Effector memory CD8-positive, alpha-beta T cell (primary cell): ENCODE results near the gene CAMTA1.

Experiments
- ATAC-seq: fragments of 150-1000 bp; cut with Tn5 transposase; replicated peaks from 2 replicates; pipeline ENCODE4 v1.10.0; 2021; ENCODE audit warnings: mild to moderate bottlenecking, moderate library complexity
- DNase-seq, 3 experiments: peaks; one replicate each; pipeline ENCODE4 v3.0.0; 2021
- H3K27ac Mint-ChIP-seq, 2 donors: one replicate each; pipeline ENCODE4 v1.8.0; 2022; ENCODE audit warnings: mild to moderate bottlenecking in 2 of 2, mixed read lengths in 2 of 2, moderate library complexity in 2 of 2
- H3K27me3 Mint-ChIP-seq, 2 donors: one replicate each; pipeline ENCODE4 v1.8.0; 2022; ENCODE audit warnings: mixed read lengths in 2 of 2
- H3K36me3 Mint-ChIP-seq: one replicate; pipeline ENCODE4 v1.8.0; 2022; ENCODE audit warnings: mild to moderate bottlenecking, moderate library complexity, mixed read lengths; ENCODE audit not compliant: insufficient read depth
- H3K4me1 Mint-ChIP-seq, 2 donors: one replicate each; pipeline ENCODE4 v1.8.0; 2022; ENCODE audit warnings: low read depth in 2 of 2, mixed read lengths in 2 of 2
- H3K4me3 Mint-ChIP-seq, 2 donors: one replicate each; pipeline ENCODE4 v1.8.0; 2022; ENCODE audit warnings: mild to moderate bottlenecking in 2 of 2, mixed read lengths in 2 of 2, moderate library complexity in 2 of 2
- H3K9me3 Mint-ChIP-seq, 2 donors: one replicate each; pipeline ENCODE4 v1.8.0; 2022; ENCODE audit warnings: mixed read lengths in 2 of 2

Gene CAMTA1

DNA sequence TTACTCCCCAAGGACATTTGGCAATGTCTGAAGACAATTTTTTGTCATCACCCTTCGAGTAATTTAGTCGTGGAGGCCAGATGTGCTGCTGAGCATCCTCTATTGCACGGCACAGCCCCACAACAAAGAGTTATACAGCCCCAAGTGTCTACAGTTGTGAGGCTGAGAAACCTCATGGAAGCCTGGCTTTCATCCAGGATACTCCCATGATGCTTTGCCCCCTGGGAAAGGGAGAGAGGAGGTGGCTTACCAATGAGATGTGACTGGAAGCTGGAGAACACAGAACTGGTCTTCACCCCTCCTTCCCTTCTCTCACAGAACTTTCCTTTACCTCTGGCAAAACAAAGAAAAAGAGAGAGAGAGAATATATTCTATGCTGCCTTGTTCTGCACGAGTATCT is 834.9 kb downstream of the CAMTA1 start:
- DNase-seq (no peak), ATAC-seq (no peak)
- no peaks in the 10 kb centered on the region for H3K4me1 Mint-ChIP-seq
- H3K27ac Mint-ChIP-seq: no peak overlapping the region
- peaks cover 0 to 3% of the 10 kb centered on the region in 2 donors for H3K9me3 Mint-ChIP-seq
- no peak overlapping the region for H3K4me3 Mint-ChIP-seq
- H3K27me3 Mint-ChIP-seq: peaks cover 42 to 85% of the 10 kb centered on the region in 2 donors
- H3K36me3 Mint-ChIP-seq: no peaks in the 10 kb centered on the region

DNA sequence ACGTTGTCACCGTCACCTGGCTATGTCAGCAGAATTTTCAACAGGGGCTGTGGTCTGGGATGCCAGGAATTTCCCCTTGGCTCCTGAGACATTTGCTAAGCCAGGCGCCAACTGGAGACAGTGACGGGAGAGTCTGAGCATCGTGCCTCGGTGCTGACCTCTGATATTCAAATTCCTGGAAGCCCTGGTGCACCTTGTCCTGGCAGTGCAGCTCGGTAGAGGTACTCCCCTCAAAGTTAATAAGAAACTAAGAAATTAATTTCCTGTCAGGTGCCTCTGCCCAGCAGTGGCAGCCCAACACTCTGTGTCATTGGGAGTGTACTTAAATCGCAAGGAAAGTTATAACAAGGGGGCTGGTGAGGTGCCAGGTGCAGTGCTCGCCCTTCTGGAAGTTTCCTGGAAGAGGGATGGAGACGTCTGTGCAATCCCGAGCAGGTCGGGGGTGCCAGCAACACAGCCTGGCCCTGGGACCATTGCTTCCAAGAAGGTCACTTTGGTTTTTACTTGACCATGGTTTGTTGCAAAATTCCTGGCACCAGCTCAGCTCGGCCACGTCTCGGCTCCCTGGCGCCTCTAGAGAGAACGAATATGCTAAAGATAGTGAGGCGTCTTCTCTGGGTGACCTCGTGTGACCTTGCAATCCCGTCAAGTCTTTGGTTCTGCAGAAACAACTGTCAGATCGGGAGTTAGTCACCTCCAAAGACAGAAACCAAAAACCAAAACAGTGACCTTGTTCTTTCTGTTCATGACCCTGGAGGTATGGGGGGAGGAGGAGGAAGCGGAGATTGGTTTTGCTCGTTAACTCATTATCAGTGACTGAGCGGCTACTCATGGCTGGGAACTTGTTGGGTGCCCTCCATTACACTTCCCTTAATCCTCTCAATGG is 836.3 kb downstream of the CAMTA1 start:
- Mint-ChIP-seq H3K36me3 (no peaks in the 10 kb centered on the region), H3K27me3 (peaks cover 50 to 90% of the 10 kb centered on the region in 2 donors), H3K4me3 (no peak overlapping the region), H3K9me3 (peaks cover 0 to under 1% of the 10 kb centered on the region in 2 donors), H3K4me1 (no peaks in the 10 kb centered on the region), H3K27ac (no peak overlapping the region)
- ATAC-seq (no peak), DNase-seq (no peak)

- H3K36me3 Mint-ChIP-seq: no peaks in the 10 kb centered on the region
- no peak overlapping the region for H3K4me3 Mint-ChIP-seq
- ATAC-seq: no peak
- no peak for DNase-seq
- no peak overlapping the region for H3K27ac Mint-ChIP-seq
- H3K4me1 Mint-ChIP-seq: no peaks in the 10 kb centered on the region
- no peaks in the 10 kb centered on the region for H3K9me3 Mint-ChIP-seq
- H3K27me3 Mint-ChIP-seq: peaks cover 67 to 99% of the 10 kb centered on the region in 2 donors
Measured at GRCh38 chr1:7623842-7624241, 838.6 kb downstream of the CAMTA1 start.

GRCh38 chr1:7624791-7625355 is 839.6 kb downstream of the CAMTA1 start:
- Mint-ChIP-seq H3K27me3 (peaks cover 69 to 99% of the 10 kb centered on the region in 2 donors), H3K4me3 (no peak overlapping the region), H3K9me3 (no peaks in the 10 kb centered on the region)

DNA sequence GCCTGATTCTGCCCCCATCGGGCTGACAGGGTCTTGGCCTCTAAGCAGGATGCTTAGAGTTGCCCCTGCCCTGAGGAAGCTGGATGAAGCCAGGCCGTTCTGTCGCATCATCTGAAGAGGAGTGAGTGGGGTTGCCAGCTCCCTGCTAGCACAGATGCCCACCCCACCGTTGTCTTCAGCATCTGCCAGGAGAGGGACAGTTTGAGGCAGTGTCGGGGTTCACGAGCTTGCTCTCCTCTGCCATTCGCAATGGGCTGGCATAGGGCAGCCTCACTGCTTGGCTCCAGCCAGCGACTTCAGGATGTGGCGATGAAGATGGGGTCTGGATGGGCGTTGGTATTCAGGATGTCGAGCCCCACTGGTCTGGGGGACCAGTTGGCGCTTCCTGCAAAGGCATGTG is 840.1 kb downstream of the CAMTA1 start:
- Mint-ChIP-seq H3K4me1 (no peaks in the 10 kb centered on the region), H3K9me3 (no peaks in the 10 kb centered on the region), H3K4me3 (no peak overlapping the region), H3K27me3 (peaks cover 72 to 99% of the 10 kb centered on the region in 2 donors), H3K27ac (no peak overlapping the region), H3K36me3 (no peaks in the 10 kb centered on the region)
- DNase-seq (no peak), ATAC-seq (no peak)

More at GRCh38 chr1:7624791-7625355, 839.6 kb downstream of the CAMTA1 start:
- DNase-seq (no peak), ATAC-seq (no peak)
- no peaks in the 10 kb centered on the region for H3K36me3 Mint-ChIP-seq
- H3K27ac Mint-ChIP-seq: no peak overlapping the region
- no peaks in the 10 kb centered on the region for H3K4me1 Mint-ChIP-seq

DNA sequence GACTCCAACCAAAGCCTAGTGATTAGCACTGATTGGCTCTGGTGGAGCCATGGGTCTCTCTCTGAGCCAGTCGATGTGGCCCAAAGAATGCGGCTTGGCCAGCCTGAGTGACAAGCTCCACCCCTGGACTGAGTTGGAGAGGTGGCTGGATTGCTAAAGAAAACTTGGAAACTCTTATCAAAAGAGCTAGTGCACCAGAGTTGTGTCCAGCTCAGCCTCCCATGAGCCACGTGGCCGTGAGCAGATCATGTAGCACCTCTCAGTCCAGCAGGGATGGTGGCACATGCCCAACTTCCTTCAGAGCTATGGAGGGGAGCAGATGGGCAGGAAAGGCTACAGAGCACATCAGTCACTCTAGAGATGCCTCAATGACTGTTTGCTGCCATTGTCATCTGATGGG is 843.0 kb downstream of the CAMTA1 start:
- no peaks in the 10 kb centered on the region for H3K4me1 Mint-ChIP-seq
- no peaks in the 10 kb centered on the region for H3K9me3 Mint-ChIP-seq
- no peak for DNase-seq
- no peak overlapping the region for H3K27ac Mint-ChIP-seq
- no peak for ATAC-seq
- H3K36me3 Mint-ChIP-seq: no peaks in the 10 kb centered on the region
- H3K4me3 Mint-ChIP-seq: no peak overlapping the region
- H3K27me3 Mint-ChIP-seq: peaks cover 72 to 100% of the 10 kb centered on the region in 2 donors

DNA sequence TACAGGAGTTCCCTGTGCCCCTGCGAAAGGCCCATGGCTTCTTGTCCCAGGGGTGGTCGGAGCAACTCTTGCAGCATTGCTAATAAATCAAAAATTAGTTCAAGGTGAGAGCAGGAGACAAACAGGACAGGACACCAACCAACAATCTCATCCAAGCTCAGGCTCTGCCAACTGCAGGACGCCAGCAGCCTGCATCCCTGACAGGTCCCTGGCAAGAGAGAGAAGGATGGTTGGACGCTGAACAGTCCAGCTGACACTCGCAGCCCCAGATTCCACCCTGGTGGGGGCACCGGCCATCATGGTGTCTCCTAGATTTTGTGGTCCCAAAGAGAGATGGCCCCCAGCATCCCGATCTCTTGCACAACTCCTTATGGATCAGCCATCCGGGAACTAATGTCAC is 843.8 kb downstream of the CAMTA1 start:
- Mint-ChIP-seq H3K9me3 (no peaks in the 10 kb centered on the region), H3K27me3 (peaks cover 79 to 100% of the 10 kb centered on the region in 2 donors), H3K36me3 (no peaks in the 10 kb centered on the region)

DNA sequence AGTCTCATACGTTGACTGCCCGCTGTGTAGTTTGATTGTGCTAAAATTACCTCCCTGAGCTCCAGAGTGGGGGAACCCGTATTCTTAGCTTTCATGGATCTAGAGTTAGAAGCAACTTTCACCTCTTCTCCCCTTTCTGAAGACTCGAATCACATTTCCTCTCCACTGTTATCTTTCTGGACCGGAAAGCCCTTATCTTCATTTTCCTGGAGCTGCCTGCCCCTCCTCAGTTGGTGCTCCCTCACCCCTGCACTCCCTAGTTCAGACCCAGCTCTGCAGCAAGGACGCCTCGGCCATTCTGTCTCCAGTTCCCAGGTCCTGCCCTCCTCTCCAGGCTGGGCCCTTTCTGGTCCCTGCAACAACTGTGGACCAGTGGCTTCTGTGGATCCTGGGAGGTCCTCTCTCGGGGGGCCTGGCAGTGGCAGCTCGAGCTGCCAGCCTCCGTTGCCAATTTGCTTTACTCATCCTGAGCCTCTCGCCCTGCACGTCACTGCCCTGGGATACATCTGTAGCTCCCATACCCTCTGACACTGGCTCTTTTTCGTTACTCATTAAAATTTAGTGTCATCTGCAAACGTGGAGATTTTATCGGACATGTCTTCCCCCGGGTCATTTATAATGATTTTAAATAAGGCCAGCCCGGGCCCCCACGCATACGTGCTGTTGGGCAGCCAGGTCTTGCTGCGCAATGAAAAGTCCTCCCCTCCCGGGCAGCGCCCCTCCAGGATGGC is 844.4 kb downstream of the CAMTA1 start:
- Mint-ChIP-seq H3K9me3 (no peaks in the 10 kb centered on the region), H3K36me3 (no peaks in the 10 kb centered on the region), H3K4me3 (no peak overlapping the region), H3K4me1 (no peaks in the 10 kb centered on the region), H3K27ac (no peak overlapping the region), H3K27me3 (peaks cover 81 to 100% of the 10 kb centered on the region in 2 donors)
- no peak for ATAC-seq
- no peak for DNase-seq

More for the DNA sequence above, 843.8 kb downstream of the CAMTA1 start:
- ATAC-seq (no peak), DNase-seq (no peak)
- Mint-ChIP-seq H3K27ac (no peak overlapping the region), H3K4me1 (no peaks in the 10 kb centered on the region), H3K4me3 (no peak overlapping the region)

DNA sequence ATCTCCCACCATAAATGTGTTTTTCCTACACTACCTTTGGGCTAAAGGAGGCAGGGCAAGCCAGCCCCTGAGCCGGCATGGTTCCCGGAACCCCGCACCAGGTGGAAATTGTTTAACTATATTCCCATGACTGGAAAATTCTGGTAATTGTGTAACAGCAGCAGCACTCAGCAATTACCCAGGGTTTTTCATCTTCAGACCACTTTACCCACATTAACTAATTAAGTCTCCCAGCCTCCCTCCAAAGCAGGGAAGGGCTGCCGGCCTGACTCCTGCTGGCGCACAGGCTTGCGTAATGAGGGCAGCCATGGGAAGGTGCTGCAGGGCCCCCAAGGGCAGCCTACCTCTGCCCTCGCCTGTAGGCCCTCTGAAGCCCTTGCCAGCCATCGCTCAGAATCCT is 845.1 kb downstream of the CAMTA1 start:
- H3K27ac Mint-ChIP-seq: no peak overlapping the region
- H3K36me3 Mint-ChIP-seq: no peaks in the 10 kb centered on the region
- DNase-seq (no peak), ATAC-seq (no peak)
- peaks cover 79 to 100% of the 10 kb centered on the region in 2 donors for H3K27me3 Mint-ChIP-seq
- H3K4me1 Mint-ChIP-seq: no peaks in the 10 kb centered on the region
- H3K9me3 Mint-ChIP-seq: no peaks in the 10 kb centered on the region
- H3K4me3 Mint-ChIP-seq: no peak overlapping the region

GRCh38 chr1:7632176-7632575 is 846.9 kb downstream of the CAMTA1 start:
- no peak for ATAC-seq
- no peaks in the 10 kb centered on the region for H3K4me1 Mint-ChIP-seq
- H3K36me3 Mint-ChIP-seq: no peaks in the 10 kb centered on the region
- DNase-seq: no peak
- H3K27ac Mint-ChIP-seq: no peak overlapping the region
- H3K27me3 Mint-ChIP-seq: peaks cover 73 to 82% of the 10 kb centered on the region in 2 donors
- H3K9me3 Mint-ChIP-seq: no peaks in the 10 kb centered on the region
- no peak overlapping the region for H3K4me3 Mint-ChIP-seq

DNA sequence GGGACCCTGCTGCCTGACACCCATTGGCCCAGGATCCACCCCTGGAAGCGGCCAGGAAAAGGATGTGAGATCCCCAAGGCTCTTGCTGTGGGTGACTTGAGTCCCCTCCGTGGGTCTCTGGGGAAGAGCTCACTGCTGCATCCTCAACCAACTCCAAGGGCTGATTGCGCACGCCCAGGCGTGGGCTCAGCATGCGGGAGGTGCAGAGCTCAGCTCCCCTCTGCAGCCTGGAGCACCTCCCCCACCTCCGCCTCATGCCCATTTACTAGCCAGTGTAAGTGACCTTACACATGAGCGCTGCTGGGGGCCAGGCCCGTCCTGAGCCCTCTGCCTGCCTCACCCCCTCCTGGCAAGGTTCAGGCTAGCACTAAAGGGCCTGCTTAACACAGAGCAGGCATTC is 847.4 kb downstream of the CAMTA1 start:
- no peaks in the 10 kb centered on the region for H3K9me3 Mint-ChIP-seq

GRCh38 chr1:7633506-7634245 is 848.4 kb downstream of the CAMTA1 start:
- Mint-ChIP-seq H3K4me1 (no peaks in the 10 kb centered on the region), H3K27ac (no peak overlapping the region), H3K9me3 (no peaks in the 10 kb centered on the region), H3K4me3 (no peak overlapping the region), H3K27me3 (peaks cover 61 to 67% of the 10 kb centered on the region in 2 donors), H3K36me3 (no peaks in the 10 kb centered on the region)
- ATAC-seq: no peak
- DNase-seq: no peak

More for the DNA sequence above, 847.4 kb downstream of the CAMTA1 start:
- ATAC-seq (no peak), DNase-seq (no peak)
- Mint-ChIP-seq H3K27ac (no peak overlapping the region), H3K4me1 (no peaks in the 10 kb centered on the region), H3K36me3 (no peaks in the 10 kb centered on the region), H3K27me3 (peaks cover 70 to 77% of the 10 kb centered on the region in 2 donors), H3K4me3 (no peak overlapping the region)
